AG09309 (cell line): ENCODE results near the gene SPAG6.
"Not testable (repeated sequence)": the region's sequence is repeated elsewhere in the genome, so short reads cannot be mapped to it uniquely, and the experiment has no call there.

ENCODE experiments used
- DNase-seq: peaks from one replicate; pipeline ENCODE4 v3.0.0-alpha.2; 2010; ENCODE audit warnings: low read depth
- H3K4me3 ChIP-seq: 2 replicates; pipeline ENCODE4 v1.5.1; 2011; ENCODE audit warnings: mild to moderate bottlenecking, low read depth, low read length, moderate library complexity; ENCODE audit not compliant: control insufficient read depth
- TF ChIP-seq, protein P1 (sequence below): IDR thresholded peaks from 2 replicates; pipeline ENCODE4 v1.5.1; 2011; ENCODE audit warnings: mild to moderate bottlenecking, low read depth, low read length, inconsistent platforms; ENCODE audit not compliant: insufficient read depth, control insufficient read depth; ENCODE audit errors: missing control alignments

The SPAG6 gene

DNA sequence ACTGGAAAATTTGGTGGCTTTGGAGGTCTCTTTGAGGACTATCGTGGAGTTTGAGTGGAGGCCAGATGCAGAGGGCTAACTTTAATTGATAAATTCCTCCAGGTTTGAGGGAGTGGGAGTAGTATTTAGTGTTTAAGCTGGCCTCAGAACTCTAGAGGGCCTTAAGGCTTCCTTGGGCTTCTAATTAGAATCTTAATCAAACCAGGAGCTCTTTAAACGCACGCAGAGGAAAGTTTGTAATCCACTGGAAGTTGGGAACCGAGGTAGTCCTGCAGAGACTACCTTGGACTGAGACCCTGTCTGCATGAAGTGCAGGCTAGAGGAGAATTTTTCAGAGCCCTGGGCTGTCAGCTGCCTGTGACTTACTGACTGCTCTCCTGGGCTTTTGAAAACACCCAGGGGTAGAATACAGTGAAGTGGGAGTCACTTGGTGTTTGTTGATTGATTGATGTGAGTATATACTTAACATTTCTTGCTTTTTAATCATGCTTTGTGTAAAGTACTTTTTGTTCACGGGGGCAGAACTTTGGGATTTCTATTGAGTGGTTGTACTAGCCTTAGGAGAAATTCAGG lies 5.9 kb downstream of the SPAG6 start:
- H3K4me3 ChIP-seq = no peak overlapping the region

DNA sequence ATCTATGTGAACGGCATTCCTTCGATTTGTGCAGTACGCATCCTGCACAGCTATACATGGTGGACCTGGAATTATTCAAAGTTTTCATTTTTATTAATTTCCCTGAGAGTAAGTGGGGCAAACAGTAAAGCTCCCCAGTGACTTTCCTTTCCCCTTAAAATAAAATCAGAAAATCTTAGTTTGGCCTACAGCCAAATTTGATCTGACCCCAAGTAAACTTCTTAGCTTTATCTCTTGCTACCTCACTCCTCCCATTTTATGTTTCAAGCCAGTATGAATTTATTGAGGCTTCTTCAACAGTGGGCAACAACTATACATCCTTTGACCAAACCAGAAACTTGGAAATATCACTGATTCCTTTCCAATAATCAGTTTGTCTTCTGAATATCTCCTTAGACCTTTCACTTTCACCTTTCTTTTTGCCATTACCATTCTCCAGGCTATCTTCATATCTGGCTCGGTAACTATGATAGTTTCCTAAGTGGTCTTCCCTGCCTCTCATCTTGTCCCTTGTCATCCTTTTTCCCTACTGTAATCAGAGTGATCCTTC lies 11.1 kb downstream of the SPAG6 start:
- DNase-seq = no peak
- TF ChIP-seq, protein P1, sequence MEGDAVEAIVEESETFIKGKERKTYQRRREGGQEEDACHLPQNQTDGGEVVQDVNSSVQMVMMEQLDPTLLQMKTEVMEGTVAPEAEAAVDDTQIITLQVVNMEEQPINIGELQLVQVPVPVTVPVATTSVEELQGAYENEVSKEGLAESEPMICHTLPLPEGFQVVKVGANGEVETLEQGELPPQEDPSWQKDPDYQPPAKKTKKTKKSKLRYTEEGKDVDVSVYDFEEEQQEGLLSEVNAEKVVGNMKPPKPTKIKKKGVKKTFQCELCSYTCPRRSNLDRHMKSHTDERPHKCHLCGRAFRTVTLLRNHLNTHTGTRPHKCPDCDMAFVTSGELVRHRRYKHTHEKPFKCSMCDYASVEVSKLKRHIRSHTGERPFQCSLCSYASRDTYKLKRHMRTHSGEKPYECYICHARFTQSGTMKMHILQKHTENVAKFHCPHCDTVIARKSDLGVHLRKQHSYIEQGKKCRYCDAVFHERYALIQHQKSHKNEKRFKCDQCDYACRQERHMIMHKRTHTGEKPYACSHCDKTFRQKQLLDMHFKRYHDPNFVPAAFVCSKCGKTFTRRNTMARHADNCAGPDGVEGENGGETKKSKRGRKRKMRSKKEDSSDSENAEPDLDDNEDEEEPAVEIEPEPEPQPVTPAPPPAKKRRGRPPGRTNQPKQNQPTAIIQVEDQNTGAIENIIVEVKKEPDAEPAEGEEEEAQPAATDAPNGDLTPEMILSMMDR = no peak
- H3K4me3 ChIP-seq = no peak overlapping the region

More for the DNA sequence above, 5.9 kb downstream of the SPAG6 start:
- TF ChIP-seq, protein P1 = no peak
- DNase-seq = no peak

DNA sequence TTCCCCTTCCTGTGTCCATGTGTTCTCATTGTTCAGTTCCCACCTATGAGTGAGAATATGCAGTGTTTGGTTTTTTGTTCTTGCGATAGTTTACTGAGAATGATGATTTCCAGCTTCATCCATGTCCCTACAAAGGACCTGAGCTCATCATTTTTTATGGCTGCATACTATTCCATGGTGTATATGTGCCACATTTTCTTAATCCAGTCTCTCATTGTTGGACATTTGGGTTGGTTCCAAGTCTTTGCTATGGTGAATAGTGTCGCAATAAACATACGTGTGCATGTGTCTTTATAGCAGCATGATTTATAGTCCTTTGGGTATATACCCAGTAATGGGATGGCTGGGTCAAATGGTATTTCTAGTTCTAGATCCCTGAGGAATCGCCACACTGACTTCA lies 12.5 kb downstream of the SPAG6 start:
- H3K4me3 ChIP-seq, DNase-seq: not testable (repeated sequence)

DNA sequence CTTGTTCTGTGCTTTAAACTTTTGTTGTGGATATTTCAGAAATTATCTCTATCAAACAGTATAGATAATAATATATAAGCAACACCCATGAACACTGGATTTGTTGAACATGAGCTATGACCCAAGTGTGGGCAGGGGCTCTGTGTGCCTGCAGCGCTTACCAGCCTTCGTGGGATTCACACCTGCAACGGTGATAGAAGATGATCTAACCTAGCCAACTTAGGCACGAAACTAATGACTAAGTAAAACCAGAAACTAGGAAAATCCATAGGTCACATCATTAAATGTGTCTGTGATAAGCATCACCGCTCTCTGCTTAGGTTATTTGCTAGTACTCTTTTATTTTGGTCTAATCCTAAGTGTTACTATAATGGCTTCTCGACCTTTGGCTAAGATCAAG lies 18.0 kb downstream of the SPAG6 start:
- TF ChIP-seq, protein P1 = no peak
- DNase-seq = no peak
- no peak overlapping the region for H3K4me3 ChIP-seq

DNA sequence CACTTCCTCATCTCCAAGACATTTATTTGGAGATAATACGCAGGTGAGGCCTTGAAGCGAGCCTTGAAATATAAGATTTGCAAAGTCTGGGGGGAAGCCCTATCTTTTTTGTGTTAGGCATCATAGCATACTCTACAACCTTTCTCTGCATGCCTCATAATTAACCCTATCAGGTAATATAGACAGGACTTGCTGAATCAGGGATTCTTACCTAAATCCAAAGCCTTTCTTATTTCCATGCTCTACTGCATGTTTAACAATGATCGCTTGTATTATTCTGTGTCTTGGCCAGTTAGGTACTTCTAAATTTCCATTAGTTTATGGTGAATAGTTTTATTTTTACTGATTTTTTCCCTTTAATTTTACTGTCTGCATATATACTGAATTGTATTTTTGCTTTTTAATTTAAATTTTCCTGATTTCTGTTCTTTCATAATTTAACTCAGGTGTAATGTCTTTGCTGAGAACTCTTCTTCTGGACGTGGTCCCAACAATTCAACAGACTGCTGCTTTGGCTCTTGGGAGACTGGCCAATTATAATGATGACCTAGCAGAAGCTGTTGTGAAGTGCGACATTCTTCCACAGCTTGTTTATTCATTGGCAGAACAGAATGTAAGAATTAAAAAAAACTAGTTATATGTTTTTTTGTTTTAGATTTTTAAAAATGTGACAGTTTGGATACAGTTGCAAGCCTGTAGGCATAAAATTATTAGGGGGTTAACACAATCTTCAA lies 19.3 kb downstream of the SPAG6 start:
- TF ChIP-seq, protein P1 = no peak
- H3K4me3 ChIP-seq = no peak overlapping the region

DNA sequence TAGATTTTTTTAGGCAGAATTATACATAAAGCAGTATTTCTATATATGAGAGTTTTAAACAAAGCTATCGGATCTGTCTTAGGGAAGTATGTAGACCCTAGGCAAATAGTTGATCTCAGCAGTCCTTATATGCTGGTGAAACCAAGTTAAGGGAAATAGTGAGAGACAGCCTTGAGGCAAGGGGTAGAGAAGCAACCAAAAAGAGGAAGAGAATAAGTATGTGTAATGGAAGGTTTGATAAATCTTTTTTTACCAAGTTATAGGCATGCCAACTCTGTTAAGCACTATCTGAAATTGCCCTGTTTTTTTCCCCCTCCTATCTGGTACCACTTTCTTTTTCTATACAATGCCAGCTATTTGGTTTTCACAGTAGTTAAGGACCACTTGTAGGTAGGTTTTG lies 19.9 kb downstream of the SPAG6 start:
- TF ChIP-seq, protein P1 = no peak
- H3K4me3 ChIP-seq = no peak overlapping the region
- DNase-seq = no peak

More for the DNA sequence above, 19.3 kb downstream of the SPAG6 start:
- DNase-seq = no peak
